ENCODE data around the gene CALHM6. TPM values are rescaled to one million over a fixed set of nuclear protein-coding genes. Genes with fewer than 3 reads are reported as not detected.

The CALHM6 gene
- total RNA-seq, 1 donor from 2014 or later = 0.79 TPM

GRCh38 chr6:116430860-116431259, 30.3 kb upstream of the CALHM6 start:
- Histone ChIP-seq H3K36me3 (ENCODE audit: control insufficient read depth, insufficient read depth, low read length) (peaks cover 18% of the 10 kb centered on the region), H3K4me3 (ENCODE audit: low read depth, low read length) (no peak overlapping the region), H3K27me3 (ENCODE audit: control insufficient read depth, insufficient read depth, low read length) (no peaks in the 10 kb centered on the region)
- peak; percentile 82 for FAIRE-seq
- DNase-seq (ENCODE audit: low read depth) = no peak
- TF ChIP-seq CTCF (IDR thresholded peaks at IDR 0.05; ENCODE audit: insufficient read depth, low read length, severe bottlenecking) = no peak

GRCh38 chr6:116431964-116432595, 29.1 kb upstream of the CALHM6 start:
- TF ChIP-seq CTCF (IDR thresholded peaks at IDR 0.05; ENCODE audit: insufficient read depth, low read length, severe bottlenecking) = no peak
- no peaks in the 10 kb centered on the region for H3K27me3 ChIP-seq (ENCODE audit: control insufficient read depth, insufficient read depth, low read length)
- DNase-seq (ENCODE audit: low read depth) (no peak), FAIRE-seq (no peak)
- H3K36me3 ChIP-seq (ENCODE audit: control insufficient read depth, insufficient read depth, low read length) = peaks cover 18% of the 10 kb centered on the region
- no peak overlapping the region for H3K4me3 ChIP-seq (ENCODE audit: low read depth, low read length)

GRCh38 chr6:116433206-116433712, 27.9 kb upstream of the CALHM6 start:
- no peak overlapping the region for H3K4me3 ChIP-seq (ENCODE audit: low read depth, low read length)
- no peak for DNase-seq (ENCODE audit: low read depth)
- peaks cover 18% of the 10 kb centered on the region for H3K36me3 ChIP-seq (ENCODE audit: control insufficient read depth, insufficient read depth, low read length)
- no peak for FAIRE-seq
- no peaks in the 10 kb centered on the region for H3K27me3 ChIP-seq (ENCODE audit: control insufficient read depth, insufficient read depth, low read length)
- TF ChIP-seq CTCF (IDR thresholded peaks at IDR 0.05; ENCODE audit: insufficient read depth, low read length, severe bottlenecking) = no peak

GRCh38 chr6:116434056-116434725, 27.0 kb upstream of the CALHM6 start:
- FAIRE-seq (no peak), DNase-seq (ENCODE audit: low read depth) (no peak)
- Histone ChIP-seq H3K27me3 (ENCODE audit: control insufficient read depth, insufficient read depth, low read length) (no peaks in the 10 kb centered on the region), H3K36me3 (ENCODE audit: control insufficient read depth, insufficient read depth, low read length) (peaks cover 15% of the 10 kb centered on the region), H3K4me3 (ENCODE audit: low read depth, low read length) (no peak overlapping the region)
- no peak for TF ChIP-seq CTCF (IDR thresholded peaks at IDR 0.05; ENCODE audit: insufficient read depth, low read length, severe bottlenecking)

- FAIRE-seq = no peak
- no peak overlapping the region for H3K4me3 ChIP-seq (ENCODE audit: low read depth, low read length)
- no peak for TF ChIP-seq CTCF (IDR thresholded peaks at IDR 0.05; ENCODE audit: insufficient read depth, low read length, severe bottlenecking)
Measured at GRCh38 chr6:116436586-116436985, 24.6 kb upstream of the CALHM6 start.

More at GRCh38 chr6:116436586-116436985, 24.6 kb upstream of the CALHM6 start:
- no peaks in the 10 kb centered on the region for H3K27me3 ChIP-seq (ENCODE audit: control insufficient read depth, insufficient read depth, low read length)
- no peak for DNase-seq (ENCODE audit: low read depth)
- peaks cover 9% of the 10 kb centered on the region for H3K36me3 ChIP-seq (ENCODE audit: control insufficient read depth, insufficient read depth, low read length)
